SK-N-SH (cell line): ENCODE measurements around the gene NME5. TPM values are rescaled to one million over a fixed set of nuclear protein-coding genes. Genes with fewer than 3 reads are reported as not detected.

Source experiments
- CTCF ChIA-PET: fragments of 300-600, 350-600 bp; formaldehyde crosslinking; extraction: SDS; loops from one replicate; lab custom pipeline; 2021; lab: Yijun Ruan, JAX
- POLR2A ChIA-PET: fragments of 350-600 bp; sonication (Branson Sonifier 250); formaldehyde crosslinking; extraction: SDS; loops from one replicate; lab custom pipeline; 2020; ENCODE audit warnings: antibody characterized with exemption, inconsistent platforms; lab: Yijun Ruan, JAX
- DNase-seq: peaks from one replicate; pipeline ENCODE4 v3.0.0; 2012
- H2AFZ ChIP-seq: fragments of 200-600 bp; sonication (generic); 2 replicates; pipeline ENCODE4 v1.8.1; 2016; ENCODE audit warnings: antibody characterized with exemption, mild to moderate bottlenecking, low read depth
- H3F3A ChIP-seq: fragments of 200-600 bp; sonication (generic); replicated peaks from 2 replicates; pipeline ENCODE3; 2016; ENCODE audit warnings: antibody characterized with exemption, mild to moderate bottlenecking; ENCODE audit not compliant: insufficient read depth
- H3K27ac ChIP-seq, 2 experiments: fragments of 200-500 bp in 1 of 2; fragments of 200-600 bp in 1 of 2; sonication (Bioruptor generic) in 1 of 2; sonication (generic), shearing (Covaris generic) in 1 of 2; 2 replicates each; pipeline versions ENCODE4 v1.5.1 to v1.6.1; 2014 to 2016; ENCODE audit warnings: low read depth in 2 of 2, inconsistent platforms in 1 of 2, low read length in 1 of 2, mild to moderate bottlenecking in 1 of 2, mixed read lengths in 1 of 2
- H3K27me3 ChIP-seq: fragments of 200-600 bp; sonication (generic), shearing (Covaris generic); 2 replicates; pipeline ENCODE4 v1.6.1; 2016; ENCODE audit warnings: mixed run types; ENCODE audit not compliant: insufficient read depth
- H3K36me3 ChIP-seq, 2 experiments: fragments of 200-500 bp in 1 of 2; fragments of 200-600 bp in 1 of 2; sonication (Bioruptor generic) in 1 of 2; sonication (generic) in 1 of 2; replicated peaks in 1 of 2; 2 replicates each; pipeline versions ENCODE3 to v1.5.1; 2014 to 2016; ENCODE audit warnings: low read length in 1 of 2, mild to moderate bottlenecking in 1 of 2; ENCODE audit not compliant: insufficient read depth in 2 of 2, control insufficient read depth in 1 of 2
- H3K4me1 ChIP-seq, 2 experiments: fragments of 200-500 bp in 1 of 2; fragments of 200-600 bp in 1 of 2; sonication (Bioruptor generic) in 1 of 2; sonication (generic), shearing (Covaris generic) in 1 of 2; 2 replicates each; pipeline versions ENCODE4 v1.5.1 to v1.6.1; 2014 to 2016; ENCODE audit warnings: low read depth in 1 of 2, low read length in 1 of 2, mixed run types in 1 of 2; ENCODE audit not compliant: insufficient read depth in 2 of 2, control insufficient read depth in 1 of 2
- H3K4me2 ChIP-seq: fragments of 200-600 bp; sonication (generic), shearing (Covaris generic); 2 replicates; pipeline ENCODE4 v1.6.1; 2017; ENCODE audit warnings: mixed run types
- H3K4me3 ChIP-seq, 2 experiments: fragments of 200-500 bp in 1 of 2; fragments of 200-600 bp in 1 of 2; sonication (Bioruptor generic) in 1 of 2; sonication (generic), shearing (Covaris generic) in 1 of 2; 2 replicates each; pipeline versions ENCODE4 v1.5.1 to v1.8.1; 2014 to 2016; ENCODE audit warnings: low read depth in 2 of 2, inconsistent platforms in 1 of 2, low read length in 1 of 2, mild to moderate bottlenecking in 1 of 2, mixed read lengths in 1 of 2, moderate library complexity in 1 of 2
- H3K79me2 ChIP-seq: fragments of 200-600 bp; sonication (generic); 2 replicates; pipeline ENCODE4 v1.8.1; 2017; ENCODE audit warnings: mild to moderate bottlenecking; ENCODE audit not compliant: insufficient read depth
- H3K9ac ChIP-seq: fragments of 200-600 bp; sonication (generic); 2 replicates; pipeline ENCODE4 v1.6.1; 2017; ENCODE audit warnings: mixed run types
- H3K9me2 ChIP-seq: fragments of 200-600 bp; sonication (generic); 2 replicates; pipeline ENCODE4 v1.6.1; 2017; ENCODE audit warnings: mixed run types
- H3K9me3 ChIP-seq: fragments of 200-600 bp; sonication (generic); 2 replicates; pipeline ENCODE4 v1.6.1; 2017; ENCODE audit warnings: mixed run types, mild to moderate bottlenecking, moderate library complexity
- H4K20me1 ChIP-seq: fragments of 200-600 bp; sonication (generic); 2 replicates; pipeline ENCODE4 v1.6.1; 2017; ENCODE audit warnings: mild to moderate bottlenecking, mixed run types; ENCODE audit not compliant: insufficient read depth
- CHD2 ChIP-seq: fragments of 150-350 bp; IDR thresholded peaks from 2 replicates; pipeline ENCODE4 v1.6.1; 2018; ENCODE audit warnings: low read length; ENCODE audit not compliant: partially characterized antibody
- ELF1 ChIP-seq: IDR thresholded peaks from 2 replicates; pipeline ENCODE4 v1.4.0; 2012
- EZH2phosphoT487 ChIP-seq: fragments of 200-600 bp; sonication (generic); IDR thresholded peaks from 2 replicates; pipeline ENCODE4 v1.6.1; 2017; ENCODE audit warnings: low read depth, mixed run types, mild to moderate bottlenecking, antibody characterized with exemption, moderate library complexity, borderline replicate concordance
- FOSL2 ChIP-seq: IDR thresholded peaks from 2 replicates; pipeline ENCODE4 v1.4.0; 2012; ENCODE audit warnings: low read depth, mild to moderate bottlenecking, moderate library complexity, borderline replicate concordance
- FOXJ3 ChIP-seq: sonication (generic); formaldehyde crosslinking; IDR thresholded peaks from 2 replicates; pipeline ENCODE4 v1.5.1; 2020; ENCODE audit warnings: mild to moderate bottlenecking, missing genetic modification reagents
- GATA2 ChIP-seq: sonication (generic); formaldehyde crosslinking; IDR thresholded peaks from 2 replicates; pipeline ENCODE4 v1.5.0; 2020; ENCODE audit warnings: mild to moderate bottlenecking, missing genetic modification reagents
- MEF2A ChIP-seq: IDR thresholded peaks from 2 replicates; pipeline ENCODE4 v1.4.0; 2012; ENCODE audit warnings: low read depth, borderline replicate concordance
- MXI1 ChIP-seq: IDR thresholded peaks from 2 replicates; pipeline ENCODE4 v1.6.1; 2012; ENCODE audit warnings: mild to moderate bottlenecking, low read depth, low read length, improper control_type of control experiment
- RCOR1 ChIP-seq: fragments of 150-350 bp; IDR thresholded peaks from 2 replicates; pipeline ENCODE4 v1.6.1; 2017; ENCODE audit warnings: antibody characterized with exemption, low read length
- RFX5 ChIP-seq: IDR thresholded peaks from 2 replicates; pipeline ENCODE4 v1.6.1; 2012; ENCODE audit warnings: mild to moderate bottlenecking, improper control_type of control experiment, low read length
- SMC3 ChIP-seq: IDR thresholded peaks from 2 replicates; pipeline ENCODE4 v1.6.1; 2012; ENCODE audit warnings: low read depth, low read length, improper control_type of control experiment
- YY1 ChIP-seq: IDR thresholded peaks from 2 replicates; pipeline ENCODE4 v1.4.0; 2012; ENCODE audit warnings: low read depth, mild to moderate bottlenecking
- WGBS: methylation state at CpG from one replicate; pipeline ENCODE4 v1.1.6; 2017; ENCODE audit warnings: low lambda C conversion rate; 5-methylcytosine and 5-hydroxymethylcytosine counted together
- polyA plus RNA-seq, 3 experiments: library from polyadenylated mRNA; depleted of rRNA; stranded (reverse); fragments of >200 nt; gene quantifications; 2 replicates each; pipeline ENCODE4 v1.2.3, GENCODE V29; 2012
- TF ChIP-seq, protein P1 (sequence below): fragments of 150-350 bp; IDR thresholded peaks from 2 replicates; pipeline ENCODE4 v1.6.1; 2016; ENCODE audit warnings: mild to moderate bottlenecking, low read depth, low read length
- TF ChIP-seq, protein P2 (sequence below): IDR thresholded peaks from 2 replicates; pipeline ENCODE4 v1.4.0; 2012; ENCODE audit warnings: low read depth, borderline replicate concordance
- TF ChIP-seq, protein P3 (sequence below): fragments of 200-600 bp; sonication (generic); IDR thresholded peaks from 2 replicates; pipeline ENCODE4 v1.6.1; 2017; ENCODE audit warnings: antibody characterized with exemption, mild to moderate bottlenecking, moderate library complexity
- TF ChIP-seq, protein P4 (sequence below): IDR thresholded peaks from 2 replicates; pipeline ENCODE4 v1.4.0; 2012; ENCODE audit warnings: low read depth, borderline replicate concordance

The NME5 gene
- polyA plus RNA-seq, 1 of the 3 experiments (the other 2 are of a cell fraction), result 3.7 TPM

DNA sequence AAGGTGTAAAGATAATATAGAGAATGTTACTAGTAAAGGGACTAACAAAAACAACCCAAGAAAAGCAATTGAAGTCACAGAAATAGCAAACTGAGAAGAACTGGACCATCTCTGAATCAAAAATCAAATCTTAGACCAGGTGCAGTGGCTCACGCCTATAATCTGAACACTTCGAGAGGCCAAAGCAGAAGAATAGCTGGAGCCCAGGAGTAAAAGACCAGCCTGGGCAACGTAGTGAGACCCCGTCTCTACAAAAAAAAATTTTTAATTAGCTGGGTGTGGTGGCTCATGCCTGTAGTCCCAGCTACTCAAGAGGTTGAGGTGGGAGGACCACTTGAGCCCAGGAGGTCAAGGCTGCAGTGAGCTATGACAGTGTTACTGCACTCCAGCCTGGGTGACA, 28.0 kb downstream of the NME5 start:
- CTCF ChIA-PET, result interaction anchor here (1.2 to 4.5 kb wide), 6 partner anchors 20 to 75 kb away, joined by 3 to 18 read pairs (median 10); no protein-coding TSS in a partner anchor
- H3K27ac ChIP-seq, result no peak overlapping the region
- no peaks in the 10 kb centered on the region for H3K9me2 ChIP-seq
- H3F3A ChIP-seq, result peaks cover 14% of the 10 kb centered on the region
- H3K27me3 ChIP-seq, result no peaks in the 10 kb centered on the region
- TF ChIP-seq SMC3, result no peak
- no peak for TF ChIP-seq EZH2phosphoT487
- no peak for TF ChIP-seq ELF1
- TF ChIP-seq FOXJ3 (CRISPR knock-in tag), result no peak
- TF ChIP-seq FOSL2, result no peak
- no peak for TF ChIP-seq RFX5
- no peak for TF ChIP-seq MXI1
- TF ChIP-seq, protein P1, sequence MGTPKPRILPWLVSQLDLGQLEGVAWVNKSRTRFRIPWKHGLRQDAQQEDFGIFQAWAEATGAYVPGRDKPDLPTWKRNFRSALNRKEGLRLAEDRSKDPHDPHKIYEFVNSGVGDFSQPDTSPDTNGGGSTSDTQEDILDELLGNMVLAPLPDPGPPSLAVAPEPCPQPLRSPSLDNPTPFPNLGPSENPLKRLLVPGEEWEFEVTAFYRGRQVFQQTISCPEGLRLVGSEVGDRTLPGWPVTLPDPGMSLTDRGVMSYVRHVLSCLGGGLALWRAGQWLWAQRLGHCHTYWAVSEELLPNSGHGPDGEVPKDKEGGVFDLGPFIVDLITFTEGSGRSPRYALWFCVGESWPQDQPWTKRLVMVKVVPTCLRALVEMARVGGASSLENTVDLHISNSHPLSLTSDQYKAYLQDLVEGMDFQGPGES, result no peak
- TF ChIP-seq, protein P2, sequence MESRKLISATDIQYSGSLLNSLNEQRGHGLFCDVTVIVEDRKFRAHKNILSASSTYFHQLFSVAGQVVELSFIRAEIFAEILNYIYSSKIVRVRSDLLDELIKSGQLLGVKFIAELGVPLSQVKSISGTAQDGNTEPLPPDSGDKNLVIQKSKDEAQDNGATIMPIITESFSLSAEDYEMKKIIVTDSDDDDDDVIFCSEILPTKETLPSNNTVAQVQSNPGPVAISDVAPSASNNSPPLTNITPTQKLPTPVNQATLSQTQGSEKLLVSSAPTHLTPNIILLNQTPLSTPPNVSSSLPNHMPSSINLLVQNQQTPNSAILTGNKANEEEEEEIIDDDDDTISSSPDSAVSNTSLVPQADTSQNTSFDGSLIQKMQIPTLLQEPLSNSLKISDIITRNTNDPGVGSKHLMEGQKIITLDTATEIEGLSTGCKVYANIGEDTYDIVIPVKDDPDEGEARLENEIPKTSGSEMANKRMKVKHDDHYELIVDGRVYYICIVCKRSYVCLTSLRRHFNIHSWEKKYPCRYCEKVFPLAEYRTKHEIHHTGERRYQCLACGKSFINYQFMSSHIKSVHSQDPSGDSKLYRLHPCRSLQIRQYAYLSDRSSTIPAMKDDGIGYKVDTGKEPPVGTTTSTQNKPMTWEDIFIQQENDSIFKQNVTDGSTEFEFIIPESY, result no peak
- TF ChIP-seq MEF2A, result no peak
- TF ChIP-seq CHD2, result no peak
- TF ChIP-seq, protein P3, sequence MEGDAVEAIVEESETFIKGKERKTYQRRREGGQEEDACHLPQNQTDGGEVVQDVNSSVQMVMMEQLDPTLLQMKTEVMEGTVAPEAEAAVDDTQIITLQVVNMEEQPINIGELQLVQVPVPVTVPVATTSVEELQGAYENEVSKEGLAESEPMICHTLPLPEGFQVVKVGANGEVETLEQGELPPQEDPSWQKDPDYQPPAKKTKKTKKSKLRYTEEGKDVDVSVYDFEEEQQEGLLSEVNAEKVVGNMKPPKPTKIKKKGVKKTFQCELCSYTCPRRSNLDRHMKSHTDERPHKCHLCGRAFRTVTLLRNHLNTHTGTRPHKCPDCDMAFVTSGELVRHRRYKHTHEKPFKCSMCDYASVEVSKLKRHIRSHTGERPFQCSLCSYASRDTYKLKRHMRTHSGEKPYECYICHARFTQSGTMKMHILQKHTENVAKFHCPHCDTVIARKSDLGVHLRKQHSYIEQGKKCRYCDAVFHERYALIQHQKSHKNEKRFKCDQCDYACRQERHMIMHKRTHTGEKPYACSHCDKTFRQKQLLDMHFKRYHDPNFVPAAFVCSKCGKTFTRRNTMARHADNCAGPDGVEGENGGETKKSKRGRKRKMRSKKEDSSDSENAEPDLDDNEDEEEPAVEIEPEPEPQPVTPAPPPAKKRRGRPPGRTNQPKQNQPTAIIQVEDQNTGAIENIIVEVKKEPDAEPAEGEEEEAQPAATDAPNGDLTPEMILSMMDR, result no peak
- no peak for TF ChIP-seq GATA2 (CRISPR knock-in tag)
- TF ChIP-seq RCOR1, result no peak
- TF ChIP-seq, protein P4, sequence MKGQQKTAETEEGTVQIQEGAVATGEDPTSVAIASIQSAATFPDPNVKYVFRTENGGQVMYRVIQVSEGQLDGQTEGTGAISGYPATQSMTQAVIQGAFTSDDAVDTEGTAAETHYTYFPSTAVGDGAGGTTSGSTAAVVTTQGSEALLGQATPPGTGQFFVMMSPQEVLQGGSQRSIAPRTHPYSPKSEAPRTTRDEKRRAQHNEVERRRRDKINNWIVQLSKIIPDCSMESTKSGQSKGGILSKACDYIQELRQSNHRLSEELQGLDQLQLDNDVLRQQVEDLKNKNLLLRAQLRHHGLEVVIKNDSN, result no peak
- TF ChIP-seq YY1, result no peak
- TF ChIP-seq, all 33 proteins: peak for 0
- H3K9me3 ChIP-seq, result no peaks in the 10 kb centered on the region
- H3K9ac ChIP-seq, result no peak overlapping the region
- no peak overlapping the region for H3K4me3 ChIP-seq
- H2AFZ ChIP-seq, result no peak overlapping the region
- no peak for DNase-seq
- no peak overlapping the region for H3K4me2 ChIP-seq
- POLR2A ChIA-PET, result no interaction called here
- no peaks in the 10 kb centered on the region for H3K4me1 ChIP-seq
- no peaks in the 10 kb centered on the region for H3K36me3 ChIP-seq
- no peaks in the 10 kb centered on the region for H3K79me2 ChIP-seq
- WGBS, result 49% methylated on average over 4 of the region's 4 CpGs
- H4K20me1 ChIP-seq, result no peaks in the 10 kb centered on the region
